Measurements from ENCODE around the gene TNFRSF13B. TPM values are rescaled to one million over a fixed set of nuclear protein-coding genes. Genes with fewer than 3 reads are reported as not detected.
"Not testable (repeated sequence)": the region's sequence is repeated elsewhere in the genome, so short reads cannot be mapped to it uniquely, and the experiment has no call there.

TNFRSF13B gene
- total RNA-seq, 1 donor from 2014 or later = not detected

GRCh38 chr17:16980813-16981731 is 9.2 kb upstream of the TNFRSF13B start:
- Histone ChIP-seq H3K4me3 (no peak overlapping the region), H3K27me3 (no peaks in the 10 kb centered on the region), H3K9me3 (no peaks in the 10 kb centered on the region), H3K27ac (no peak overlapping the region), H3K4me1 (no peaks in the 10 kb centered on the region), H3K36me3 (no peaks in the 10 kb centered on the region)
- intact Hi-C loops (cut with DNase I) = no loop called here
- DNase-seq (ENCODE audit: low spot score in 2 of 2) = no peak
- no peak for TF ChIP-seq CTCF (IDR thresholded peaks at IDR 0.05)

- H3K9me3 ChIP-seq = no peaks in the 10 kb centered on the region
- TF ChIP-seq CTCF (IDR thresholded peaks at IDR 0.05) = no peak
- H3K36me3 ChIP-seq = no peaks in the 10 kb centered on the region
- intact Hi-C loops (cut with DNase I) = no loop called here
- H3K27ac ChIP-seq = no peak overlapping the region
- no peaks in the 10 kb centered on the region for H3K4me1 ChIP-seq
- H3K4me3 ChIP-seq = no peak overlapping the region
- no peaks in the 10 kb centered on the region for H3K27me3 ChIP-seq
- DNase-seq (ENCODE audit: low spot score in 2 of 2) = no peak
Observed at GRCh38 chr17:16980061-16980460, 8.1 kb upstream of the TNFRSF13B start.

DNA sequence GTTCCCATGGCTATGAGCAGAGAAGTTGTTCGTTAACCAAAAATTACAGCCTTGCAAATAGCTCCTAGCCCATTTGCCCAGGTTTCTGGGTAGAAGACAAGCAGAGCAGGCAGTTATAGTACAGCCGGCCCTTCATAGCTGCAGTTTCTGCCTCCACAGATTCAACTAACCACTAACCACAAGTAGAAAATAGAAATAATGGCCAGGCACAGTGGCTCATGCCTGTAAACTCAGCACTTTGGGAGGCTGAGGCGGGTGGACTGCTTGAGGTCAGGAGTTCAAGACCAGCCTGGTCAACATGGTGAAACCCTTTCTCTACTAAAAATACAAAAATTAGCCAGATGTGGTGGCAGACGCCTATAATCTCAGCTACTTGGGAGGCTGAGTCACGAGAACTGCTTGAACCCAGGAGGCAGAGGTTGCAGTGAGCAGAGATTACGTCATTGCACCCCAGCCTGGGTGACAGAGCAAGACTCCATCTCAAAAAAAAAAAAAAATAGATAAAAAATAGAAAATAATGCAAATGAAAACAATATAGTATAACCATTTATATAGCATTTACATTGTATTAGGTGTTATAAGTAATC is 7.4 kb upstream of the TNFRSF13B start:
- H3K27ac ChIP-seq; H3K9me3 ChIP-seq; DNase-seq (ENCODE audit: low spot score in 2 of 2); H3K4me3 ChIP-seq; H3K27me3 ChIP-seq; H3K36me3 ChIP-seq; H3K4me1 ChIP-seq; intact Hi-C loops (cut with DNase I): not testable (repeated sequence)

- TF ChIP-seq CTCF (IDR thresholded peaks at IDR 0.05) = no peak
- Histone ChIP-seq H3K27me3 (no peaks in the 10 kb centered on the region), H3K27ac (no peak overlapping the region), H3K4me3 (no peak overlapping the region), H3K36me3 (no peaks in the 10 kb centered on the region), H3K9me3 (no peaks in the 10 kb centered on the region), H3K4me1 (no peaks in the 10 kb centered on the region)
- DNase-seq (ENCODE audit: low spot score in 2 of 2) = no peak
- intact Hi-C loops (cut with DNase I) = no loop called here
Observed at GRCh38 chr17:16977932-16978331, 6.0 kb upstream of the TNFRSF13B start.

DNA sequence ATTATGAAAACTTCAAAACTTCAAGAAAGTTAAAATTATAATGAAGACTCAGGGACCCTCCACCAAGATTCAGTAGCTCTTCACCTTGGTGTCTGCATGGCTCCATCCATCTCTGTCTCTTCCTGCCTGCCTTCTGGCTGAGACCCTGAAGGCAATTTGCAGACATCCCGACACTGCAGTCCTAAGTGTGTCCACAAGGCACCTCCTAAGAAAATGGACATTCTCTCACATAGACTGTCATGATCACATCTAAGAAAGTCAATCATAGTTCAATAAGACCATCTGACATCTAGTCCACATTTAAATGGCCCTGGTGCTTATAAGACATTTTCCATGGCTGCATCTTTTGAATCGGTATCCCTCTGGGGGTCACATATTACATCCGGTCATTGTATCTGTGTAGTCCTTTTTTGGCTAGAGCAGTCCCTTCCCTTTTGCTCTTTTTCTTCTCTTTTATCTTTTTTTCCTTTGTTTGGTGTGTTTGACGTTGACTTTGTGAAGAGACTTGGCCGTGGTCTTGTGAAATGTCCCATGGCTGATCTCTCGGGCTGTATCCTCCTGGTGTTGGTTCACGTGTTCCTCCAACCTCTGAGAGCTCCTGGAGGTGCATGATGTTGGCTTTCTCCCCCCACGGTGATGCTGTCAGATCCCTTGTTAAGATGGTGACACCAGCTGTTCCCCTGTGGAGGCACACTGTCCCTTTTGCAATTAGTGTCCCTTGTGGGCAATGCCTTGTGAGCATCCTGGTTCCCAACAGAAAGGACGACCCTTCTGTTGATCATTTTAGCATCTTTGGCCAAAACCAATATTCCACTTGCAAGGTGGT is 5.0 kb upstream of the TNFRSF13B start:
- no peak for TF ChIP-seq CTCF (IDR thresholded peaks at IDR 0.05)
- Histone ChIP-seq H3K4me1 (no peaks in the 10 kb centered on the region), H3K4me3 (no peak overlapping the region), H3K27me3 (no peaks in the 10 kb centered on the region), H3K27ac (no peak overlapping the region), H3K9me3 (no peaks in the 10 kb centered on the region), H3K36me3 (no peaks in the 10 kb centered on the region)
- DNase-seq (ENCODE audit: low spot score in 2 of 2) = no peak
- intact Hi-C loops (cut with DNase I) = no loop called here
